Measurements from ENCODE around the gene PHF24.

DNA sequence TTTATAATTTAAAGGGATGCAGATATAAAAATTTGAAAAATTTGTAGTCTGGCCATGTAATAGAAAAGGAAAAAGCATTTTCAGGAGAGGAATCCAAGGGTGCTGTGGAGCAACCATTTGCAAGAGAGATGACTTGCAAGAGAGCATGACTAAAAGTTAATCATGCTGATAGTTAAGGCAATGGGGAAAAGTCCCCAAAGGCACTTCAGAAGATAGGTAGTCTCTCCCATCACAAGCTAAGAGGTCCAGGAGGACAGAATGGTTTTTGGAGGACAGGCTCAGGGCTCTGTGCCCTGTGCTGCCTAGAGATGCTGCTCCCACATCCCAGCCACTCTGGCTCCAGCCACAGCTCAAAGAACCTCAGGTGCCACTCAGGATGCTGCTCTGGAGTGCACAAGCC lies 70.3 kb downstream of the PHF24 start:
- TF ChIP-seq, protein P1, sequence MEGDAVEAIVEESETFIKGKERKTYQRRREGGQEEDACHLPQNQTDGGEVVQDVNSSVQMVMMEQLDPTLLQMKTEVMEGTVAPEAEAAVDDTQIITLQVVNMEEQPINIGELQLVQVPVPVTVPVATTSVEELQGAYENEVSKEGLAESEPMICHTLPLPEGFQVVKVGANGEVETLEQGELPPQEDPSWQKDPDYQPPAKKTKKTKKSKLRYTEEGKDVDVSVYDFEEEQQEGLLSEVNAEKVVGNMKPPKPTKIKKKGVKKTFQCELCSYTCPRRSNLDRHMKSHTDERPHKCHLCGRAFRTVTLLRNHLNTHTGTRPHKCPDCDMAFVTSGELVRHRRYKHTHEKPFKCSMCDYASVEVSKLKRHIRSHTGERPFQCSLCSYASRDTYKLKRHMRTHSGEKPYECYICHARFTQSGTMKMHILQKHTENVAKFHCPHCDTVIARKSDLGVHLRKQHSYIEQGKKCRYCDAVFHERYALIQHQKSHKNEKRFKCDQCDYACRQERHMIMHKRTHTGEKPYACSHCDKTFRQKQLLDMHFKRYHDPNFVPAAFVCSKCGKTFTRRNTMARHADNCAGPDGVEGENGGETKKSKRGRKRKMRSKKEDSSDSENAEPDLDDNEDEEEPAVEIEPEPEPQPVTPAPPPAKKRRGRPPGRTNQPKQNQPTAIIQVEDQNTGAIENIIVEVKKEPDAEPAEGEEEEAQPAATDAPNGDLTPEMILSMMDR (conservative IDR thresholded peaks at IDR 0.05; ENCODE audit: low read depth, low read length) = no peak
- TF ChIP-seq, protein P2, sequence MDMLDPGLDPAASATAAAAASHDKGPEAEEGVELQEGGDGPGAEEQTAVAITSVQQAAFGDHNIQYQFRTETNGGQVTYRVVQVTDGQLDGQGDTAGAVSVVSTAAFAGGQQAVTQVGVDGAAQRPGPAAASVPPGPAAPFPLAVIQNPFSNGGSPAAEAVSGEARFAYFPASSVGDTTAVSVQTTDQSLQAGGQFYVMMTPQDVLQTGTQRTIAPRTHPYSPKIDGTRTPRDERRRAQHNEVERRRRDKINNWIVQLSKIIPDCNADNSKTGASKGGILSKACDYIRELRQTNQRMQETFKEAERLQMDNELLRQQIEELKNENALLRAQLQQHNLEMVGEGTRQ (IDR thresholded peaks at IDR 0.05; ENCODE audit: low read depth, low read length) = no peak
- no peak for TF ChIP-seq RAD21 (IDR thresholded peaks at IDR 0.05; ENCODE audit: low read length)
